ENCODE measurements around the gene RBM14. TPM values are rescaled to one million over a fixed set of nuclear protein-coding genes. Genes with fewer than 3 reads are reported as not detected.
A peak's percentile ranks its signal among the peaks of the same experiment; 100 is the strongest.

RBM14 gene
- polyA plus RNA-seq, 1 donor (not counting 4 experiments of a cell fraction or from before 2014, with no cell fraction given): 16.6 TPM

DNA sequence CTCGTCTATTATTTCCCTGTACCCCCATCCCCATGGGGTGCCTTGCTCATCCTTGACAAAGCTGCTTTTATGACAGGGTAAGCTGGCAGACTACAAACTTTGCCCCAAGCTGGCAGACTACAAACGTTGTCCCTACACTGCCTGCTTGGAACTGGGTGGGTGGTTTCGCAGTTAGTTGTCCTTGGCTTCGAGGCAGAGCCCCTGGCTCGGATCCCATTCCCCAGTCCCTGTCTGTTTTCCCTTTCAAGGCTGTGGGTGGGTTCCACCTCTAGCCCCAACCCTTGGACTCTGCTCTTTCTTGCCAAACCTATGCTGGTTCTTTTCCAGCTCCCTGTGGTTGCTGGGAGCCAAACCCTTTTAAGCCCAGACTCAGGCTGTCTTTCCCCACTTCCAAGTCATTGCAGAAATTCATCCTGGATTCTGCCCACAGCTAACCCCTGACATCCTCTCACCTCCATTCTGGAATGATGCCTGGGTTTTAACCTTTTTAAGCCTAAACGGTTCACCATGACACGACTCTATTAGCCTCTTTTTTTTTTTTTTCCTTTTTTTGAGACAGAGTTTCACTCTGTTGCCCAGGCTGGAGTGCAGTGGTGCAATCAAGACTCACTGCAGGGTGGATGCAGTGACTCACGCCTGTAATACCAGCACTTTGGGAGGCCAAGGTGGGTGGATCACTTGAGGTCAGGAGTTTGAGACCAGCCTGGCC, 9.2 kb upstream of the RBM14 start:
- peak overlapping the region; percentile 37 for H3K9ac ChIP-seq (ENCODE audit: control insufficient read depth, extremely low read depth, insufficient read depth, low read length)
- dilution Hi-C loops (cut with MboI; ENCODE audit: extremely low pct_ligation_motif_present, low sequenced_read_pairs): no loop called here
- H3K4me1 ChIP-seq (ENCODE audit: control insufficient read depth, extremely low read depth, insufficient read depth, low read length): peaks cover 10% of the 10 kb centered on the region
- peak overlapping the region; percentile 67 for H3K4me2 ChIP-seq (ENCODE audit: control insufficient read depth, extremely low read depth, insufficient read depth, low read depth, low read length)
- TF ChIP-seq EZH2 (IDR thresholded peaks at IDR 0.05; ENCODE audit: low read length): no peak
- TF ChIP-seq, protein P1, sequence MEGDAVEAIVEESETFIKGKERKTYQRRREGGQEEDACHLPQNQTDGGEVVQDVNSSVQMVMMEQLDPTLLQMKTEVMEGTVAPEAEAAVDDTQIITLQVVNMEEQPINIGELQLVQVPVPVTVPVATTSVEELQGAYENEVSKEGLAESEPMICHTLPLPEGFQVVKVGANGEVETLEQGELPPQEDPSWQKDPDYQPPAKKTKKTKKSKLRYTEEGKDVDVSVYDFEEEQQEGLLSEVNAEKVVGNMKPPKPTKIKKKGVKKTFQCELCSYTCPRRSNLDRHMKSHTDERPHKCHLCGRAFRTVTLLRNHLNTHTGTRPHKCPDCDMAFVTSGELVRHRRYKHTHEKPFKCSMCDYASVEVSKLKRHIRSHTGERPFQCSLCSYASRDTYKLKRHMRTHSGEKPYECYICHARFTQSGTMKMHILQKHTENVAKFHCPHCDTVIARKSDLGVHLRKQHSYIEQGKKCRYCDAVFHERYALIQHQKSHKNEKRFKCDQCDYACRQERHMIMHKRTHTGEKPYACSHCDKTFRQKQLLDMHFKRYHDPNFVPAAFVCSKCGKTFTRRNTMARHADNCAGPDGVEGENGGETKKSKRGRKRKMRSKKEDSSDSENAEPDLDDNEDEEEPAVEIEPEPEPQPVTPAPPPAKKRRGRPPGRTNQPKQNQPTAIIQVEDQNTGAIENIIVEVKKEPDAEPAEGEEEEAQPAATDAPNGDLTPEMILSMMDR (optimal IDR thresholded peaks at IDR 0.05 in 1 of 3, IDR thresholded peaks at IDR 0.05 in 1 of 3, conservative IDR thresholded peaks at IDR 0.05 in 1 of 3; ENCODE audit: extremely low read depth in 1 of 3, insufficient read depth in 2 of 3, low read length in 3 of 3): no peak
- peaks cover 10 to 14% of the 10 kb centered on the region in 2 experiments for H3K36me3 ChIP-seq (ENCODE audit: control insufficient read depth in 2 of 2, extremely low read depth in 1 of 2, insufficient read depth in 2 of 2, low read length in 2 of 2)
- H2AFZ ChIP-seq (ENCODE audit: control insufficient read depth, low read length): no peak overlapping the region
- H4K20me1 ChIP-seq (ENCODE audit: control insufficient read depth, extremely low read depth, insufficient read depth, low read length): no peaks in the 10 kb centered on the region
- FAIRE-seq: no peak
- peak overlapping the region; percentile 70 for H3K27ac ChIP-seq (ENCODE audit: control insufficient read depth, insufficient read depth, low read length)
- H3K27me3 ChIP-seq (ENCODE audit: control insufficient read depth, extremely low read depth, insufficient read depth, low read length): no peaks in the 10 kb centered on the region
- no peak for DNase-seq (ENCODE audit: low read depth, low spot score)
- no peaks in the 10 kb centered on the region for H3K9me3 ChIP-seq (ENCODE audit: control insufficient read depth, low read depth, low read length)
- H3K79me2 ChIP-seq (ENCODE audit: control insufficient read depth, insufficient read depth, low read length): no peaks in the 10 kb centered on the region
- no peaks in the 10 kb centered on the region for H3K9me1 ChIP-seq (ENCODE audit: control insufficient read depth, extremely low read depth, insufficient read depth, low read length)
- no peak overlapping the region for H3K4me3 ChIP-seq (ENCODE audit: control insufficient read depth in 2 of 3, extremely low read depth in 1 of 3, insufficient read depth in 2 of 3, low read depth in 1 of 3, low read length in 3 of 3)

GRCh38 chr11:66609721-66610617, 6.5 kb upstream of the RBM14 start:
- Histone ChIP-seq H3K36me3 (ENCODE audit: control insufficient read depth in 2 of 2, extremely low read depth in 1 of 2, insufficient read depth in 2 of 2, low read length in 2 of 2) (peaks cover 8 to 13% of the 10 kb centered on the region in 2 experiments), H3K4me3 (ENCODE audit: control insufficient read depth in 2 of 3, extremely low read depth in 1 of 3, insufficient read depth in 2 of 3, low read depth in 1 of 3, low read length in 3 of 3) (no peak overlapping the region), H2AFZ (ENCODE audit: control insufficient read depth, low read length) (no peak overlapping the region), H3K79me2 (ENCODE audit: control insufficient read depth, insufficient read depth, low read length) (no peaks in the 10 kb centered on the region), H3K4me2 (ENCODE audit: control insufficient read depth, extremely low read depth, insufficient read depth, low read depth, low read length) (no peak overlapping the region), H3K9me1 (ENCODE audit: control insufficient read depth, extremely low read depth, insufficient read depth, low read length) (no peaks in the 10 kb centered on the region), H3K27ac (ENCODE audit: control insufficient read depth, insufficient read depth, low read length) (no peak overlapping the region), H3K27me3 (ENCODE audit: control insufficient read depth, extremely low read depth, insufficient read depth, low read length) (no peaks in the 10 kb centered on the region), H4K20me1 (ENCODE audit: control insufficient read depth, extremely low read depth, insufficient read depth, low read length) (no peaks in the 10 kb centered on the region), H3K9ac (ENCODE audit: control insufficient read depth, extremely low read depth, insufficient read depth, low read length) (no peak overlapping the region), H3K9me3 (ENCODE audit: control insufficient read depth, low read depth, low read length) (no peaks in the 10 kb centered on the region), H3K4me1 (ENCODE audit: control insufficient read depth, extremely low read depth, insufficient read depth, low read length) (peaks cover 7% of the 10 kb centered on the region)
- FAIRE-seq: no peak
- dilution Hi-C loops (cut with MboI; ENCODE audit: extremely low pct_ligation_motif_present, low sequenced_read_pairs): no loop called here
- TF ChIP-seq EZH2 (IDR thresholded peaks at IDR 0.05; ENCODE audit: low read length): no peak
- TF ChIP-seq, protein P1 (optimal IDR thresholded peaks at IDR 0.05 in 1 of 3, IDR thresholded peaks at IDR 0.05 in 1 of 3, conservative IDR thresholded peaks at IDR 0.05 in 1 of 3; ENCODE audit: extremely low read depth in 1 of 3, insufficient read depth in 2 of 3, low read length in 3 of 3): no peak
- DNase-seq (ENCODE audit: low read depth, low spot score): no peak

All from keratinocyte (primary cell).